GM19238 (cell line): ENCODE results near the gene IGF2.

Source experiments
- DNase-seq: peaks from one replicate; pipeline ENCODE4 v3.0.0; 2011; ENCODE audit warnings: low spot score; ENCODE audit not compliant: insufficient read length

Gene IGF2

GRCh38 chr11:2169626-2170570 lies 30.7 kb upstream of the IGF2 start:
- DNase-seq = no peak

GRCh38 chr11:2169005-2169378 lies 29.8 kb upstream of the IGF2 start:
- DNase-seq = no peak

- no peak for DNase-seq
These were observed 29.3 kb upstream of the IGF2 start for GRCh38 chr11:2168286-2169004.

GRCh38 chr11:2167141-2168045 lies 28.2 kb upstream of the IGF2 start:
- DNase-seq = no peak

DNA sequence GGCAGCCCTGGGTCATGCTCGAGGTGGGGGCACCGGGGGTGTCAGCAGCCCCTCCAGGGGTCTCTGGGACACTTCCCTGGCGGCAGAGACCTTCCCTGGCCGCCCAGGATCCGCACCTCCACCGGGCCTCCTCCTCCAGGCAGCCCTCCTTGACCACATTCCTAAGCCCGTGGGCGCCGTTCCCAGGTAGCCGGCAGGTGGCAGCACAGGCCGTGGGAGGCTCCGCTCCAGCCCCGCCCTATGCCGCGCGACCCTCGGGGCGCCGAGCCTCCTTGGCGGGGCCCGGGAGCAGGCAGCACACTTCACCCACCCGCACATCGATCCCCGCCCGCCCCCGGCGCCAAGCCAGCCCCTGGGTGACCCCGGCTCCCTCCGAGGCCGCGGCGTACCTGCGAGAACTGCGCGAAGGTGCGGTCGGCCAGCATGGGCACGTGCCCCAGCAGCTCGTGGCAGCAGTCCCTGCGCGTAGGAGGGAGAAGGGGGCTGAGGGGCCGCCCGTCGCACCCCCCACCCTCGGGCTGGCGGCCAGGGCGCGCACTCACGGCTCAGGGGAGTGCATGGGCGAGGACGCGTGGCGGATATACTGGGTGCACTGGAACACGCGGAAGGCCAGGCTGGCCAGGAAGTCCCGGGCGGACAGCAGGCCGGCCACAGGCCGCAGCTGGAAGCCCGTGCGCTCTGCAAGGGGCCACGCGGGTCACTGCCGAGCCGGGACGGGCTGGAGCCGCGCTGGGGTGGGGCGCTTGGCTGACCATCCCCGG lies 27.1 kb upstream of the IGF2 start:
- DNase-seq = no peak

GRCh38 chr11:2165571-2165970 lies 26.4 kb upstream of the IGF2 start:
- DNase-seq = no peak

DNA sequence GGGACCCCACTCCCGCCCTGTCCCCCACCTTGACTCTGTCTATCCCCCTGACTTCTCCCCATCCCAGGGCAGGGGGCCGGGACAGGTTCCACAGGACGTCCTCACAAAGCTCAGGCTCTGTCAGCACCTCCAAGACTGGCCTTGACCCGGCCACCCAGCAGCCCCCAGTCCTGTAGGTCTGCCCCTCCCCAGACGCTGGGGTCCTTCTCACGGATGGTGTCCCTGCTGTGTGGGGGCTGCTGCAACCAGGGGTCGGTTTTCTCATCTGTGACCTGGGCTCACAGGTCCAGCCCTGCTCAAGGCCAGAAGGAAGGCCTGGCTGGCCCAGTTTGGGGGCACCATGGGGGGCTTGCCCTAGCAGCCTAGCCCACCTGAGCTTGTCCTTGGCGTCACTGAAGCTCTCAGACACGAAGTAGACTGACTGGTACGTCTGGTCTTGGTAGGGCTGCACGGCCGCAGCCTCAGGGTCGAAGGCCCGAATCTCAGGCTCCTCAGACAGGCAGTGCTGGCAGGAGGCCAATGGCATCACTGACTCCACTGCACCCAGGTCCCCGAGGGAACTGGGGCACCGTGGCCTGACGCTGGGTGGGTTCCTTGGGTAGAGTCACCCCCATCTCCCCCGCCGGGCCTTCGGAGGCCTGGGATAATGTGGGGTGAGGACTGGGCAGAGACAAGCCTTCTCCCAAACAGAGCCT lies 25.8 kb upstream of the IGF2 start:
- DNase-seq = no peak

GRCh38 chr11:2164081-2164480 lies 24.9 kb upstream of the IGF2 start:
- no peak for DNase-seq

DNA sequence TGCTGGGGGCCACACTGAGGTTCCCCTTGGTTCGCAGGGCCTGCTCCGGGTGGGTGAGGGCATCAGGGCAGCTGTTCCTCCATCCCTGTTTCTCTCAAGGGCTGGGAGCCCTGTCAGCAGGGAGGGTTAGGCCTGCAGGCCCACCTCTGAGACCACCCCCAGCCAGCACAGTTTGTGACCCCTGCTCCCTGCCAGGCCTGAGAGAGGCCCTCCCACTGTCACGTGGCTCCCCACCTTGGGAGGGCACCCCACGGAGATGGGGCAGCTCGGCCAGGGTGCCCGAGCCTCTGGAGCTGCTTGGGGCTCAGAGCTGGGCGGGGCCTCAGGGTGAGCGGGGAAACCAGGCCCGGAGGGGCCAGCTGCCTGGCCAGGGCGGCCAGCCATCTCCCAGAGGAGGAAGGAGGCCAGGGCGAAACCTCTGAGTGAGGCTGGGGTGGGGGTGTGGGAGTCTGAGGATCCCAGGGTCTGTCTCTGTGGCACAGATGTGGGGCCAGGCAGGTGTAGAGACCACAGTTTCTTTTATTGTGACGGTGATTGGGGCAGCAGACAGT lies 24.3 kb upstream of the IGF2 start:
- DNase-seq = no peak

DNA sequence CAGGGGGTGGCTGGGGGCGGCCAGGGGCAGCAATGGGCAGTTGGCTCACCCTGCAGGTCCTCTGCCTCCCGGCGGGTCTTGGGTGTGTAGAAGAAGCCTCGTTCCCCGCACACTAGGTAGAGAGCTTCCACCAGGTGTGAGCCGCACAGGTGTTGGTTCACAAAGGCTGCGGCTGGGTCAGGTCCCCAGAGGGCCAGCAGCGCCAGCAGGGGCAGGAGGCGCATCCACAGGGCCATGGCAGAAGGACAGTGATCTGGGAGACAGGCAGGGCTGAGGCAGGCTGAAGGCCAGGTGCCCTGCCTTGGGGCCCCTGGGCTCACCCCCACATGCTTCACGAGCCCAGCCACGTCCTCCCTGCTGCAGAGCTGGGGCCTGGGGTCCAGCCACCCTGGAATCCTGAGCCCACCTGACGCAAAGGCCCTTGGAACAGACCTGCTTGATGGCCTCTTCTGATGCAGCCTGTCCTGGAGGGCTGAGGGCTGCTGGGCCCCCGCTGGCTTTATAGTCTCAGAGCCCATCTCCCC lies 21.6 kb upstream of the IGF2 start, which contains the start of gene INS:
Gene INS, minus strand, starts transcription at position 474 of the 524 bp plus-strand sequence. Its CDS starts 238 bp downstream, at position 236.
- no peak for DNase-seq

- no peak for DNase-seq
These were observed 20.6 kb upstream of the IGF2 start for GRCh38 chr11:2159536-2160413.

DNA sequence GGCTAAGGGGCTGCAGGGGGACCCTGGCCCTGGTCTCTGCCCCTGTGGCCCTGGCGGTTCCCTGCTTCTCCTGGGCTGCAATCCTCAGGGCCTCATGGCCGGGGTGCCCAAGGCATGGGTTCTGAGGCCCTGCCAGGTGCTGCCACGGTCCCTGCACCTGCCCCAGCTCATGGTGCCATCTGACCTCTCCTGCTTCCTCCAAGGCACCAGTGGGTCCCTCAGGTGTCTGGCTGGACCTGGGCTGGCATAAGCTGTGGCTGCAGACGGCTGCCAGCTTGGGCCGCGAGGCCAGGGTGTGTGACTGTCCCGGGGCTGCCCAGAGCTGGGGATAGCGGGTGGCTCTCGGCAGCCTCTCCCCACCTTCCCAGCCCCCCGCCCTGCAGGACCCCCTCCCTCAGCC lies 19.8 kb upstream of the IGF2 start:
- DNase-seq = no peak

DNA sequence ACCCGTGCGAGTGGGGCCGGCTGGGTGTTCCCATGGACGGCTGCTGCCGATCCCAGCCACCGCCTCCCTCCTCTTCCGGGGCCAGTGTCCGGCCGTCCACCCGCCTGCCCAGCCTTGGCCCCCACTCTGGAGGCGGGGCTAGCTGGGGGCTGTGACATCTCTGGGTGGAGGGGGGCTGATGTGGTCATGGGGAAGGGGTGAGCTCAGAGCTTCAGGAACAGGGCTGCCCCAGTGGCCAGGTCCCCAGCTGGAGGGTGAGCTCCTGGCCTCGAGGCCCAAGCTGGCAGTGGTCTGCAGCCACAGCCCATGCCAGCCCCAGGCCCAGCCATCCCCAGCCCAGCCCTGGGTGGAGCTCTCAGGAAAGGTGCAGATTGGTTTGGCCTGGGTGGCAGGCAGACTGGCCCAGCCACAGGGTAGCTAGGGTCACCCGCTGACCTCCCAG lies 19.1 kb upstream of the IGF2 start:
- DNase-seq = no peak

GRCh38 chr11:2157294-2158040 lies 18.3 kb upstream of the IGF2 start:
- DNase-seq = no peak

DNA sequence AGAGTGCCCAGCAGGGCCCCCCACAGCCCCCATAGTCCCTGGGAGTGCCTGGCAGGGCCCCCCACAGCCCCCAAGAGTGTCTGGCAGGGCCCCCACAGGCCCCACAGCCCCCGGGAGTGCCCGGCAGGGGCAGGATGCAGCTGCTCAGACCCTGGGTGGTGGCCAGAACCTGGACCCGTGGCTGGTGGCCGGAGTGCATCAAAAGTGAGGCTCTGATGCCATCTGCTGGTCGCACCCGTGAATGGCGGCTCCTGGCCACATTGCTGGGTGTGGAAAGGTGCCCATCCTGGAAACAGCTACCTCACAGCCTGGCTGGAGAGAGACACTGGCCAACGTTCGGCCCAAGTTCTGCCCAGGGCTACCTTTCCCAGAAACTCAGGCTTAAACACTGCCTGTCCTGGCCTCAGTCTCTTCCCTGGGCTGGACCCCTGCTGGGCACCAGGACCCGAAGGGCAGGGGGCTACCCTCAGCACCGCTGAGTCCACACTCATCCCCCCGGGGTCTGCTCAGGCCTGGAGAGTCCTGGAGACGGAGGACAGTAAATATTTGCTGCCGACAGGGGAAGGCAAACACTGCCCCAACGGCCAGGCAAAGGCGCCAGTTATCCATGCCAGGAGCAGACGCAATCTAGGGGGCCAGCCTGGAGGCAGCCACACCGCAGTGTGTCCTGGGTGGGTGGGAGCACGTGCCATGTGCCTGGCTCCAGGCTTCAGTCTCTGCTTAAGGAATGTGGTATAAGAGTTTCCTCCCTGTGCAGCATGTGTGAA lies 17.4 kb upstream of the IGF2 start:
- peak; percentile 67 for DNase-seq

GRCh38 chr11:2155511-2155910 lies 16.3 kb upstream of the IGF2 start:
- no peak for DNase-seq

DNA sequence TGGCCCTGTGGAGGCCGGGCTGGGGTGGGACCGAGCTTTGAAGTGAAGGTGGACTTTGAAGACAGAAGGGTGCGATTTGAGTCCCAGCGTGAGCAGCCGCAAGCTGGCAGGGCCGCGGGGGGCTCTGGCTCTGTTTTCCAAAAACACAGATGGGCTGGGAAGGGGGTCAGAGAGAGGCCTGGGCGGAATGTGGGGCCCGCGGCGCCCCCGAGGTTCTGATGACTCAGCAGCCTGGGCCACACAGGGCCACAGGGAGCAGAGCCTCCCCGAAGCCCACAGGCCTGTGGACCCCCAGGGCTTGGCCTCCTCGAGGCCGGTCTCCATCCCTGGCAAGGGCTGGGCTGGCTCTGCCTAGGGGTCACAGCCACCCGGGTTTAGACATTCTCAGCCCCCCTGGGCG lies 15.7 kb upstream of the IGF2 start:
- no peak for DNase-seq
